ENCODE results near the gene SKOR1. TPM values are rescaled to one million over a fixed set of nuclear protein-coding genes. Genes with fewer than 3 reads are reported as not detected.

SKOR1 gene
- total RNA-seq, 2 experiments from 2014 or later: 0.19 to 0.23 TPM

- no peak for DNase-seq
- Mint-ChIP-seq H3K4me3 (peak overlapping the region; percentile 55), H3K36me3 (peaks cover 2% of the 10 kb centered on the region), H3K9me3 (ENCODE audit: low read depth) (no peaks in the 10 kb centered on the region), H3K4me1 (peaks cover 38% of the 10 kb centered on the region), H3K27ac (no peak overlapping the region), H3K27me3 (peaks cover 77% of the 10 kb centered on the region)
- CTCF ChIA-PET: interaction anchor here (0.6 to 4.2 kb wide), 22 partner anchors 9 to 895 kb away, joined by 3 to 71 read pairs (median 4); partner anchors contain the start of gene SKOR1
- no peak for ATAC-seq
Observed at GRCh38 chr15:67835297-67836133, 10.2 kb downstream of the SKOR1 start.

- Mint-ChIP-seq H3K4me3 (peak overlapping the region; percentile 55), H3K4me1 (peaks cover 40% of the 10 kb centered on the region), H3K36me3 (peaks cover 2% of the 10 kb centered on the region), H3K27me3 (peaks cover 71% of the 10 kb centered on the region), H3K9me3 (ENCODE audit: low read depth) (no peaks in the 10 kb centered on the region), H3K27ac (no peak overlapping the region)
- no peak for ATAC-seq
- DNase-seq: no peak
- CTCF ChIA-PET: interaction anchor here (0.6 to 4.2 kb wide), 21 partner anchors 9 to 896 kb away, joined by 3 to 71 read pairs (median 4); partner anchors contain the start of gene SKOR1
Observed at GRCh38 chr15:67836134-67836455, 10.8 kb downstream of the SKOR1 start.

- Mint-ChIP-seq H3K27ac (no peak overlapping the region), H3K4me1 (peaks cover 44% of the 10 kb centered on the region), H3K27me3 (peaks cover 67% of the 10 kb centered on the region), H3K9me3 (ENCODE audit: low read depth) (no peaks in the 10 kb centered on the region), H3K36me3 (peaks cover 2% of the 10 kb centered on the region), H3K4me3 (peak overlapping the region; percentile 55)
- DNase-seq: peak; percentile 70
- CTCF ChIA-PET: interaction anchor here (0.6 to 4.2 kb wide), 21 partner anchors 10 to 896 kb away, joined by 3 to 71 read pairs (median 4); partner anchors contain the start of gene SKOR1
- ATAC-seq: no peak
Observed at GRCh38 chr15:67836477-67836876, 11.2 kb downstream of the SKOR1 start.

- DNase-seq (no peak), ATAC-seq (no peak)
- no peaks in the 10 kb centered on the region for H3K9me3 Mint-ChIP-seq (ENCODE audit: low read depth)
- CTCF ChIA-PET: interaction anchor here (0.7 to 4.2 kb wide), 7 partner anchors 10 to 890 kb away, joined by 3 to 71 read pairs (median 10); partner anchors contain the start of gene SKOR1
- no peak overlapping the region for H3K4me3 Mint-ChIP-seq
- H3K36me3 Mint-ChIP-seq: peaks cover 2% of the 10 kb centered on the region
- peaks cover 63% of the 10 kb centered on the region for H3K27me3 Mint-ChIP-seq
- H3K27ac Mint-ChIP-seq: peak overlapping the region; percentile 40
- H3K4me1 Mint-ChIP-seq: peaks cover 45% of the 10 kb centered on the region
Observed at GRCh38 chr15:67836955-67837354, 11.6 kb downstream of the SKOR1 start.

- Mint-ChIP-seq H3K27me3 (peaks cover 46% of the 10 kb centered on the region), H3K9me3 (ENCODE audit: low read depth) (no peaks in the 10 kb centered on the region), H3K27ac (no peak overlapping the region), H3K4me1 (peaks cover 36% of the 10 kb centered on the region), H3K36me3 (peaks cover 2% of the 10 kb centered on the region), H3K4me3 (no peak overlapping the region)
- DNase-seq: no peak
- ATAC-seq: no peak
- CTCF ChIA-PET: interaction anchor here (1.5 to 3.0 kb wide), 2 partner anchors 337 to 382 kb away, joined by 3 to 16 read pairs; no protein-coding TSS in a partner anchor
Observed at GRCh38 chr15:67838789-67839332, 13.6 kb downstream of the SKOR1 start.

- ATAC-seq (peak; percentile 38), DNase-seq (peak; percentile 46)
- Mint-ChIP-seq H3K9me3 (ENCODE audit: low read depth) (no peaks in the 10 kb centered on the region), H3K27me3 (peaks cover 39% of the 10 kb centered on the region), H3K36me3 (peaks cover 2% of the 10 kb centered on the region), H3K4me1 (peaks cover 32% of the 10 kb centered on the region), H3K27ac (peak overlapping the region; percentile 93), H3K4me3 (peak overlapping the region; percentile 89)
- CTCF ChIA-PET: interaction anchor here (1.5 kb wide), 1 partner anchor 382 kb away, joined by 3 read pairs; no protein-coding TSS in a partner anchor
Observed at GRCh38 chr15:67839499-67839928, 14.2 kb downstream of the SKOR1 start.

- Mint-ChIP-seq H3K36me3 (peaks cover 2% of the 10 kb centered on the region), H3K27ac (peak within 1 kb of the TSS; percentile 93), H3K4me3 (peak within 1 kb of the TSS; percentile 89), H3K27me3 (peaks cover 33% of the 10 kb centered on the region), H3K9me3 (ENCODE audit: low read depth) (no peaks in the 10 kb centered on the region), H3K4me1 (peaks cover 27% of the 10 kb centered on the region)
- ATAC-seq (peak; percentile 93), DNase-seq (peak; percentile 96)
- CTCF ChIA-PET: interaction anchor here (0.8 to 1.5 kb wide), 5 partner anchors 13 to 383 kb away, joined by 3 to 5 read pairs (median 3); no protein-coding TSS in a partner anchor
Observed at GRCh38 chr15:67839929-67840748, 14.8 kb downstream of the SKOR1 start, which contains the start of gene RNU6-1. Gene RNU6-1 (minus strand): TSS chr15:67840045.

GRCh38 chr15:67840749-67841512 is 15.6 kb downstream of the SKOR1 start:
- no peak for ATAC-seq
- peak; percentile 50 for DNase-seq
- CTCF ChIA-PET: interaction anchor here (0.8 to 1.4 kb wide), 5 partner anchors 13 to 383 kb away, joined by 3 to 5 read pairs (median 3); no protein-coding TSS in a partner anchor
- H3K27me3 Mint-ChIP-seq: peaks cover 25% of the 10 kb centered on the region
- H3K27ac Mint-ChIP-seq: peak overlapping the region; percentile 93
- H3K4me3 Mint-ChIP-seq: peak overlapping the region; percentile 89
- H3K4me1 Mint-ChIP-seq: peaks cover 19% of the 10 kb centered on the region
- no peaks in the 10 kb centered on the region for H3K9me3 Mint-ChIP-seq (ENCODE audit: low read depth)
- H3K36me3 Mint-ChIP-seq: peaks cover 2% of the 10 kb centered on the region

- peaks cover 2% of the 10 kb centered on the region for H3K36me3 Mint-ChIP-seq
- peak overlapping the region; percentile 89 for H3K4me3 Mint-ChIP-seq
- H3K4me1 Mint-ChIP-seq: peaks cover 17% of the 10 kb centered on the region
- DNase-seq: no peak
- no peaks in the 10 kb centered on the region for H3K9me3 Mint-ChIP-seq (ENCODE audit: low read depth)
- CTCF ChIA-PET: interaction anchor here (1.2 to 1.4 kb wide), 2 partner anchors 82 to 352 kb away, joined by 3 read pairs; no protein-coding TSS in a partner anchor
- ATAC-seq: no peak
- H3K27ac Mint-ChIP-seq: peak overlapping the region; percentile 82
- H3K27me3 Mint-ChIP-seq: peaks cover 20% of the 10 kb centered on the region
Observed at GRCh38 chr15:67841513-67841762, 16.1 kb downstream of the SKOR1 start.

GRCh38 chr15:67843092-67843501 is 17.8 kb downstream of the SKOR1 start:
- Mint-ChIP-seq H3K4me3 (no peak overlapping the region), H3K27ac (no peak overlapping the region), H3K9me3 (ENCODE audit: low read depth) (no peaks in the 10 kb centered on the region), H3K4me1 (peaks cover 16% of the 10 kb centered on the region), H3K27me3 (peaks cover 16% of the 10 kb centered on the region), H3K36me3 (peaks cover 2% of the 10 kb centered on the region)
- CTCF ChIA-PET: no interaction called here
- no peak for DNase-seq
- ATAC-seq: no peak

GRCh38 chr15:67843571-67844387 is 18.5 kb downstream of the SKOR1 start:
- peaks cover 16% of the 10 kb centered on the region for H3K4me1 Mint-ChIP-seq

More at GRCh38 chr15:67843571-67844387, 18.5 kb downstream of the SKOR1 start:
- no peak overlapping the region for H3K27ac Mint-ChIP-seq
- no peak overlapping the region for H3K4me3 Mint-ChIP-seq
- H3K27me3 Mint-ChIP-seq: peaks cover 18% of the 10 kb centered on the region
- no peaks in the 10 kb centered on the region for H3K9me3 Mint-ChIP-seq (ENCODE audit: low read depth)
- ATAC-seq: no peak
- no peak for DNase-seq
- peaks cover 2% of the 10 kb centered on the region for H3K36me3 Mint-ChIP-seq
- CTCF ChIA-PET: interaction anchor here (0.7 kb wide), 1 partner anchor 367 kb away, joined by 3 read pairs; no protein-coding TSS in a partner anchor

All from activated CD8-positive, alpha-beta memory T cell treated with anti-CD3 and anti-CD28 coated beads, Interleukin-2, amount 10 ng/mL, durations not matched to agents 7 days and 5 days (primary cell).